ENCODE data around the gene TMEM63B.

The TMEM63B gene

GRCh38 chr6:44102527-44102926 is 24.8 kb upstream of the TMEM63B start:
- no peak for TF ChIP-seq CTCF (IDR thresholded peaks at IDR 0.05; ENCODE audit: borderline replicate concordance, control extremely low read depth, extremely low read depth, insufficient read depth, missing control alignments)
- in situ Hi-C loops (cut with MboI; ENCODE audit: low sequenced_read_pairs, unreplicated experiment), result no loop called here
- DNase-seq (ENCODE audit: low spot score), result no peak

DNA sequence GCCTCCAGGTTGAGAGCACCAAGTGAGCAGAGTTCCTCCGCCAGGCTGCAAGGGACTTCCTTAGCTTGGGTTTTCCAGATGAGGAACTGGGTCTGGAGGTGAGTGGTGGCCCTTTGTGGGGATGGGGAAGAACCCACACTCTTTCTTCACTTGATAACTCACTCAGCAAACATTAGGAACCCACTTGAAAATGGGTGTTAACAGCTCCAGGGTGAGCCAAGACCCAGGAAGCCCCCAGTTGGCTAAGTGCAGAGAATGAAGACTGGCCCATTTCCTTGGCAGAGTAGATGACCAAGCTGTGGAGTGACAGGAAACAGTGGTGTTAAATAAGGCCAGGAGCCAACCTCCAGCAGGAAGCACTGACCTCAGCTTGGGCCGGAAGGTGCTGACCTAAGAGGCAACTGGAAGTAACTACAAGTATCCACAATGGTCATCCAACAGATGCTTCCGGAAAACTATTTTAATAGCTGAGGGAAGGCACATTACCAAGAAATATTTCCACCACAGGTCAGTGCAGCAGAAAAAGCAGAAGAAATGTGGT is 22.8 kb upstream of the TMEM63B start:
- no peak for DNase-seq (ENCODE audit: low spot score)
- in situ Hi-C loops (cut with MboI; ENCODE audit: low sequenced_read_pairs, unreplicated experiment), result no loop called here
- no peak for TF ChIP-seq CTCF (IDR thresholded peaks at IDR 0.05; ENCODE audit: borderline replicate concordance, control extremely low read depth, extremely low read depth, insufficient read depth, missing control alignments)

DNA sequence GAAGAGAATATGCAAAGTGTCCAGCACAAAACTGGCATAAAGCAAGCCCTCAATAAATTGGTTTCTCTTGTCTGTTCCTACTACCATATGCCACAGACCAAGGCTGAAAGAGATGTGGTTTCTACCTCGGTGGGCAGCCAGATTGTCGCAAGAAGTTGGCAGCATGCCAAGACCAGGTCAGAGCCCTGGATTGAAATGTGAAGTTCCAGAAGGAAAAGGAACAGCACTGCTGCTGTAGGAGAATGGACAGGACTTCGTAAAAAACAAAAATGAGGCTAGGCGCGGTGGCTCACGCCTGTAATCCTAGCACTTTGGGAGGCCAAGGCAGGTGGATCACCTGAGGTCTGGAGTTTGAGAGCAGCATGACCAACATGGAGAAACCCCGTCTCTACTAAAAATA is 22.2 kb upstream of the TMEM63B start:
- in situ Hi-C loops (cut with MboI; ENCODE audit: low sequenced_read_pairs, unreplicated experiment), result no loop called here
- TF ChIP-seq CTCF (IDR thresholded peaks at IDR 0.05; ENCODE audit: borderline replicate concordance, control extremely low read depth, extremely low read depth, insufficient read depth, missing control alignments), result no peak
- DNase-seq (ENCODE audit: low spot score), result no peak

DNA sequence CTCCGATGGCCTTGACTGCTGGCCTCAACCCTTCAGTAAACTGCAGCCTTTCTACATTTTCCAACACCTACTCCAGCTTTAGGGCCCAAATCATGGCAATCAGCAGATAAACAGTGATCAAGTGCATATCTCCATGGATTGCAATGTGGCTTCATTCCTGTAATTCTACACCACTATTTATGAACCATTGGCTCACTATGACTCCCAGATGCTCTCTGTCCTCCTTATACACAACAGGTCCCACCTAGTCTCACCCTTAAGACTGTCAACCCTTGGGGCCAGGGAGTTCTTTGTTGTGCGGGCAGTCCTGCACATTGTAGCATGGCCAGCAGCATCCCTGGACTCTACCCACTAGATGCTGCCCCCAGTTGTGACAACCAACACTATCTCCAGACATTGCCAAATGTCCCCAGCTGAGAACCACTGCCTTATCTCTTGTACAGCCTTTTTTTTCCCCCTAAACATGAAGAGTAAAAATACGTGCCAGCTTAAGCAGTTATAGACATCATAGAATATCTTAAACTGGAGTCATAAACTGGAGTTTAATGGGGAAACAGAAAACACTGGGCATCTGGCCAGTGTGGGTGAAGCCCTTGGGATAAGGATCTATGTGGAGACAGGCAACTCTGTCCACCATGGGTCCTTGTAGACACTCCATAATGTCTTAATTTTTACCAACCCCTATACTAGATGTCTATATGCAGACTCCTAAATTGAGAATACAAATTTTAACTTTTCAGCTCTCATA is 21.2 kb upstream of the TMEM63B start:
- no peak for TF ChIP-seq CTCF (IDR thresholded peaks at IDR 0.05; ENCODE audit: borderline replicate concordance, control extremely low read depth, extremely low read depth, insufficient read depth, missing control alignments)
- in situ Hi-C loops (cut with MboI; ENCODE audit: low sequenced_read_pairs, unreplicated experiment), result no loop called here
- no peak for DNase-seq (ENCODE audit: low spot score)

DNA sequence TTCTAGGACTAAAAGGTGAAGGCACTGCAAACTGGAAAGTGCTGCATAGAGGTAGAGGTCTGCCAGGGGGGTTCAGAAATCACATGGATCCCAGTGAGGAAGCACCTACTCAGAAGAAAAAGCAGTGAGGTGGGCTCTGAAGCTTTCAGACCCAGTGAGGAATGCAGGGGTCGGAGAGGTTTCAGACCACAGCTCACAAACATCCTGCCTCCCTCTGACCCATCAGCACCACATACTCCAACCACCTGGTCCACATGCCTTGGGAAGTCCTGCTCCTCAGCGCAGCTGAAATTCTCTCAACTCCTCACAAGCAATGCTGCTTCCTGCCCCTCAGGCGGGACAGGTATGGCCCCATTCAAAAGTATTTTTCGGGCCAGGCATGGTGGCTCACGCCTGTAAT is 20.3 kb upstream of the TMEM63B start:
- in situ Hi-C loops (cut with MboI; ENCODE audit: low sequenced_read_pairs, unreplicated experiment), result no loop called here
- DNase-seq (ENCODE audit: low spot score), result no peak
- no peak for TF ChIP-seq CTCF (IDR thresholded peaks at IDR 0.05; ENCODE audit: borderline replicate concordance, control extremely low read depth, extremely low read depth, insufficient read depth, missing control alignments)

DNA sequence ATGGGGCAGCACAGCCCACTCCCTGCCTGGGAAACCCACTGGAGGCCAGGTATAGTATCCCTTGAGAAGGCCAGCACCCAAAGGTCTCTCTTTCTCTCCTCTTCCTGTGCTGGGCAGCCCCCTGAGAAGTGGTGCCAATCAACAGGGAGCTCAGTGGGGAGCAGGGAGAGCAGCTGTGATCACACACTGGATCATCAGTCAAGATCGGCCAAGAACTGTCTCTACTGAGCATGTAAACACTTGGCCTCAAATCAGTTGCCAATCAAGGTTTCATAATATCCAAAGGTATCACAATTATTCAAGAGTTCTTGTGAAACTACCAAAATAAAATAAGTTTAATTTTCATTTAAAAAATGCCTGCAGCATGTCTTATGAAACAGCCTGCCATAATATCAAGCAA is 18.9 kb upstream of the TMEM63B start:
- no peak for DNase-seq (ENCODE audit: low spot score)
- no peak for TF ChIP-seq CTCF (IDR thresholded peaks at IDR 0.05; ENCODE audit: borderline replicate concordance, control extremely low read depth, extremely low read depth, insufficient read depth, missing control alignments)
- in situ Hi-C loops (cut with MboI; ENCODE audit: low sequenced_read_pairs, unreplicated experiment), result no loop called here
